OCI-LY1 (cell line): ENCODE measurements around the gene ZNF717.

Experiments used
- EZH2 ChIP-seq: fragments of 200-600 bp; sonication (generic), shearing (Covaris generic); IDR thresholded peaks from 2 replicates; pipeline ENCODE4 v1.8.0; 2017; ENCODE audit warnings: borderline replicate concordance, mixed run types, mild to moderate bottlenecking, antibody characterized with exemption, low read length, moderate library complexity, mixed read lengths
- TF ChIP-seq, protein P1 (sequence below): fragments of 200-600 bp; sonication (generic), shearing (Covaris generic); IDR thresholded peaks from 2 replicates; pipeline ENCODE4 v1.5.1; 2017; ENCODE audit warnings: mild to moderate bottlenecking, antibody characterized with exemption, low read length, moderate library complexity, mixed read lengths

DNA sequence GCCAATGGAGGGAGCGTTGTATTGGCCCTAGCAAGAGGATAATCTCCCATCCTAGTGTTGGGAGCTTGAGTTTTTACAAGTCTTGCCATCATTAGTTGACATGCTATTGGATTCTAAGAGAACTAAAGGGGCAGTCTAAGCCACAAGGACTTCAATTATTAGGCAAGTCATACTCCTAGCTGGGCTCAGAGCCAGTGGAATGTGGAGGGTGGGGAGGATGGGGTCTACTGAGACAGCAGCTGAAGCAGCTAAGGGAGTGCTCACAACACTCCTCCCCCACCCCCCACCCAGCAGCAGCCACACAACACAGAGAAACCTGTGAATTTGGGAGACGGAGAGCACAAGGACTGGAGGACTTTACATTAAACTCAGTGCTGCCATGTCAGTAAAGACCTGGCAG is 93.3 kb downstream of the ZNF717 start:
- TF ChIP-seq, protein P1, sequence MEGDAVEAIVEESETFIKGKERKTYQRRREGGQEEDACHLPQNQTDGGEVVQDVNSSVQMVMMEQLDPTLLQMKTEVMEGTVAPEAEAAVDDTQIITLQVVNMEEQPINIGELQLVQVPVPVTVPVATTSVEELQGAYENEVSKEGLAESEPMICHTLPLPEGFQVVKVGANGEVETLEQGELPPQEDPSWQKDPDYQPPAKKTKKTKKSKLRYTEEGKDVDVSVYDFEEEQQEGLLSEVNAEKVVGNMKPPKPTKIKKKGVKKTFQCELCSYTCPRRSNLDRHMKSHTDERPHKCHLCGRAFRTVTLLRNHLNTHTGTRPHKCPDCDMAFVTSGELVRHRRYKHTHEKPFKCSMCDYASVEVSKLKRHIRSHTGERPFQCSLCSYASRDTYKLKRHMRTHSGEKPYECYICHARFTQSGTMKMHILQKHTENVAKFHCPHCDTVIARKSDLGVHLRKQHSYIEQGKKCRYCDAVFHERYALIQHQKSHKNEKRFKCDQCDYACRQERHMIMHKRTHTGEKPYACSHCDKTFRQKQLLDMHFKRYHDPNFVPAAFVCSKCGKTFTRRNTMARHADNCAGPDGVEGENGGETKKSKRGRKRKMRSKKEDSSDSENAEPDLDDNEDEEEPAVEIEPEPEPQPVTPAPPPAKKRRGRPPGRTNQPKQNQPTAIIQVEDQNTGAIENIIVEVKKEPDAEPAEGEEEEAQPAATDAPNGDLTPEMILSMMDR: no peak
- TF ChIP-seq EZH2: no peak
